Neutrophil (primary cell): ENCODE measurements around the gene ADD1.

Experiments
- H3K27ac ChIP-seq: fragments of 200-600 bp; sonication (generic); 2 replicates; pipeline ENCODE4 v1.5.1; 2016; ENCODE audit warnings: mild to moderate bottlenecking, moderate library complexity
- H3K27me3 ChIP-seq: fragments of 200-600 bp; sonication (generic); 2 replicates; pipeline ENCODE4 v1.6.0; 2016; ENCODE audit warnings: mild to moderate bottlenecking
- H3K36me3 ChIP-seq: fragments of 200-600 bp; sonication (generic); 2 replicates; pipeline ENCODE4 v1.5.1; 2017
- H3K4me1 ChIP-seq, 2 experiments: fragments of 200-600 bp in 1 of 2; sonication (generic) in 1 of 2; 1 replicate in 1 of 2; 2 replicates in 1 of 2; pipeline versions ENCODE4 v1.5.1 to v1.6.1; 2013 to 2016; ENCODE audit warnings: low read depth in 1 of 2, low read length in 1 of 2, mild to moderate bottlenecking in 1 of 2, moderate library complexity in 1 of 2; ENCODE audit not compliant: control insufficient read depth in 1 of 2, insufficient read depth in 1 of 2
- H3K4me3 ChIP-seq, 2 experiments: fragments of 200-600 bp in 1 of 2; sonication (generic) in 1 of 2; 1 replicate in 1 of 2; 2 replicates in 1 of 2; pipeline ENCODE4 v1.5.1; 2013 to 2016; ENCODE audit warnings: low read depth in 1 of 2, low read length in 1 of 2, mild to moderate bottlenecking in 1 of 2, moderate library complexity in 1 of 2
- H3K9me3 ChIP-seq: fragments of 200-600 bp; sonication (generic); 2 replicates; pipeline ENCODE4 v1.5.1; 2016
- CTCF ChIP-seq: fragments of 200-600 bp; sonication (generic); IDR thresholded peaks from 2 replicates; pipeline ENCODE4 v1.5.1; 2016; ENCODE audit warnings: antibody characterized with exemption

ADD1 gene

GRCh38 chr4:2905544-2905943 is 61.9 kb downstream of the ADD1 start:
- no peaks in the 10 kb centered on the region for H3K9me3 ChIP-seq
- TF ChIP-seq CTCF, result no peak
- H3K27me3 ChIP-seq, result no peaks in the 10 kb centered on the region
- no peak overlapping the region for H3K4me3 ChIP-seq
- peaks cover 99% of the 10 kb centered on the region for H3K36me3 ChIP-seq
- no peaks in the 10 kb centered on the region for H3K4me1 ChIP-seq
- H3K27ac ChIP-seq, result no peak overlapping the region

- Histone ChIP-seq H3K27ac (no peak overlapping the region), H3K9me3 (no peaks in the 10 kb centered on the region), H3K36me3 (peaks cover 98% of the 10 kb centered on the region), H3K27me3 (no peaks in the 10 kb centered on the region), H3K4me3 (no peak overlapping the region), H3K4me1 (no peaks in the 10 kb centered on the region)
- no peak for TF ChIP-seq CTCF
These were observed 62.6 kb downstream of the ADD1 start for GRCh38 chr4:2906218-2906617.

- Histone ChIP-seq H3K4me3 (no peak overlapping the region), H3K27ac (no peak overlapping the region), H3K36me3 (peaks cover 99% of the 10 kb centered on the region), H3K9me3 (no peaks in the 10 kb centered on the region), H3K4me1 (no peaks in the 10 kb centered on the region), H3K27me3 (no peaks in the 10 kb centered on the region)
- TF ChIP-seq CTCF, result no peak
These were observed 63.6 kb downstream of the ADD1 start for GRCh38 chr4:2907226-2907625.

GRCh38 chr4:2907706-2908293 is 64.2 kb downstream of the ADD1 start:
- Histone ChIP-seq H3K27ac (no peak overlapping the region), H3K9me3 (no peaks in the 10 kb centered on the region), H3K4me3 (no peak overlapping the region), H3K4me1 (no peaks in the 10 kb centered on the region), H3K27me3 (no peaks in the 10 kb centered on the region), H3K36me3 (peaks cover 99% of the 10 kb centered on the region)
- TF ChIP-seq CTCF, result no peak

GRCh38 chr4:2908686-2909085 is 65.0 kb downstream of the ADD1 start:
- H3K9me3 ChIP-seq, result no peaks in the 10 kb centered on the region
- no peak overlapping the region for H3K4me3 ChIP-seq
- no peak overlapping the region for H3K27ac ChIP-seq
- H3K36me3 ChIP-seq, result peaks cover 99% of the 10 kb centered on the region
- H3K27me3 ChIP-seq, result no peaks in the 10 kb centered on the region
- H3K4me1 ChIP-seq, result no peaks in the 10 kb centered on the region
- TF ChIP-seq CTCF, result no peak

- H3K4me1 ChIP-seq, result peaks cover 4 to 8% of the 10 kb centered on the region in 2 experiments
- no peaks in the 10 kb centered on the region for H3K27me3 ChIP-seq
- H3K9me3 ChIP-seq, result no peaks in the 10 kb centered on the region
- peaks cover 97% of the 10 kb centered on the region for H3K36me3 ChIP-seq
- no peak overlapping the region for H3K4me3 ChIP-seq
- H3K27ac ChIP-seq, result no peak overlapping the region
- no peak for TF ChIP-seq CTCF
These were observed 65.9 kb downstream of the ADD1 start for GRCh38 chr4:2909583-2909982.
